GM21515 (cell line): ENCODE measurements around the gene CCDC60.

Source experiments
- ATAC-seq: cut with Tn5 transposase; IDR thresholded peaks from one replicate; pipeline ENCODE4 v1.9.1; 2021; ENCODE audit not compliant: unreplicated experiment

CCDC60 gene

DNA sequence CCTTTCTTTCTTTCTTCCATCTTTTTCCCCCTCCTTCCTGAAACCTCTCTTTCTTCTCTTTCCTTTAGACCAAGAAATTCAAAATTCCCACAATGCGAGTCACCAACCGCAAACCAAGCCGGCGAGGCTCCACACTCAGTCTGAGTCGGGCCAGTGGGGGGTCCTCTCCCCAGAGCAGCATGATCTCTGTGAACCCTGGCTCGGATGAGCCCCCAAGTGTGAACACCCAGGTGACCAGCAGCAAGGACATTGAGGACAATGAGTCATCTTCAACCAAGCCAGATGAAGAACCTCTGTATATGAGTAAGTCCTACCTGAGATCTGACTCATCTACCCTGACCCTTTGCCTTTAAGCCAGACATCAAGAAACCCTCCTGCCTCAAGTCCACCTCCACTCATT lies 170.5 kb downstream of the CCDC60 start:
- ATAC-seq: no peak

DNA sequence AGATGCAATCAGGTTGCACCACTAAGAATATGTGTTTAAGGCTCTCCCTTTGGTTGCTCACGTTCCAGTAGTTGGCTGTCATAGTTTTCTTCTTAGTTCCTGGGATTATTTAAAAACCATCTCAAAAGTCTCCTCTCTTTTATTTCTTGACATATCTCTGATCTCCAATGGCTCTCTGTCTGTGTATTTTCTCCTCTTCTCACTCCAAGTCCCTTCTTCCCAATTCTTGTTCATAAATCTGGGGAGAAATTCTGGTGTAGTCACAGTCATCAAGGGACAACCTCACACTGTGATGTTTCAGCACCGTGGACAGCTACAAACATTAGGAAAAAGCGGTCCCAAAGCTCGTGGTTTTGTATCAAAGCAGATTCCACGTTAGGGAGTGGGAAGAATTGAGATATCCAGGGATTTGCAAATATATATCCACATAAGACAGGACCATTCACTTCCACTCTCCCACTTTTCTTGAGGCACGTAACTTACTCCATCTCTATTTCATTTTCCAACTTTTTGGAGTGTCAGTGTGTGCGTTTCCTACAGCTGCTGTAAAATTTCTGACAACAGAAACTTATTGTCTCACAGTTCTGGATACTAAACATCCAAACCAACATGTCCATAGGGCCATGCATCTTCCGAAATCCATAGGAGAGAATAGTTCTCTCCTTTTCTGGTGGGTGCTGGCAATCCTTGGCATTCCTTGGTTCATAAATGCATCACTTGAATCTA lies 178.4 kb downstream of the CCDC60 start:
- no peak for ATAC-seq

DNA sequence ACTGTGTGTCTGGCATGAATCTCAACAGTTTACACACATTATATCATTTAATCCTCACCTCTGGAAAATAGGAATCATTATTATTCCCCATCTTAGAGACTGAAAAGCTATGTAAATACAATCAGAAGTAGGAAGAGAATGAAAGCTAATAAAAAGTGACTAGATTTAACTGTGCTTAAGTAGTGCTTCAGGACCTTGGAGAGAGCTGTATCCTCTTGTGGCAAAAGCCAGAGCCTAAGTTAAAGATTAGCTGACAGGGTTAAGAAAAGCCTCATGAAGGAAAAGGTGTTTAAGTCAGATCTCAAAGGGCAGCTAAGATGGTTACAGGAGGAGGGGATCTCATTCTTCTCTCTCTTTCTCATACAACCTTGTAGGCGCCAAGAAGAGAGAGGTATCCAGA lies 193.7 kb downstream of the CCDC60 start:
- no peak for ATAC-seq

DNA sequence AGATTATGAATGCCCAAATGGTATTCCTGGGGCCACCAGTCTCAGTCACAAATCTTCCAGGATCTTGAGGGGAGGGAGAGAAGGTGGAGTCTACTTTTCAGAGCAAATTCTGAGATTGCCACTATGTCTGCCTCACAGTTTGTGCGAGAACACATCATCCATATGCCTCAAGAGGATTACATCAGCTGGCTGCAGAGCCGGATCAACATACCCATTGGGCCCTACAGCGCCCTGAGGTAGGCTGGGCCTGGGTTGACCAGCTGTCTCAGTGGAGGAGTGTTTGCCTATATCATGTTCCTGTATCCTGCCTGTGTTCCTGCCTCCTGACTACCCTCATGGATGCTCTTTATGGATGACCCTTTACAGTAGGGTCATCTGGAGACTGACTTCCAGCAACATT lies 205.9 kb downstream of the CCDC60 start:
- ATAC-seq: no peak

DNA sequence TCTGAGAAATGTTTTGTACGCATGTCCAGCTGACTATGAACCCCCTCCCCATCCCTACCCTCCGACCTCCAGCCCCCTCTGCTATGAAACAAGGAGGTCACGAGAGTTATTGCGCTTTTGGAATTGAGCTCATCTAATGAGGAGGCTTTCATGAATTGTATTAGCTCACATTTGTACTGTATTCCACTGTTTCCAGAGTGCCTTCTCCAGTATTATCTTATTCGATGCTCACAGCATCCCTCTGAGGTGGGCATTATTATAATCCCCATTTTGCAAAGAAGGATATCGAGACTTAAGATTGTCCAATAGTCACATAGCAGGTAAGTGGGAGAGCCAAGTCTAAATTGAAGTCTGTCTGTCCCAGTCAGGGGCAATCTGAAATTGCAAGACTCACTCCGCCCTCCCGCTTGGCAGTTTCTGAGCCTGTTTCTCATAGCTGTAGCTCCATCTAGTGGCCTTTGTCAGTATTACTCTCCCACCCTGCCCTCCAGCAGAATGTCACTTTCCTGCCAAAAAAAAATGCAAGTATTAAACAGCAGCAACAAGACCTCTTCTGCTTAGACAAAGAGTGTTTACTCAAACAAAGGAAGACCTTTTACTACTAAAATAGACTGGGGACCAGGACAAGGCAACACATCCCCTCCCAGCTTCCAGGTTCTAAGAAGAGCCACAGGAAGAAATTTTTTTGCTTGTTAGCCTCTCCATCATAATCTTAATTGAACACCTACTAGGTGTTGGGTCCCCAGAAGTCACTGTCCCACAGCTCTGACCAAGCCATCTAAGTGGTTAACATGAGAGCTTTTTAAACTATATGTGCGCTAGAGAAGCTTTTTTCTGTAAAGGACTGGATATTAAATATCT lies 210.5 kb downstream of the CCDC60 start:
- no peak for ATAC-seq

DNA sequence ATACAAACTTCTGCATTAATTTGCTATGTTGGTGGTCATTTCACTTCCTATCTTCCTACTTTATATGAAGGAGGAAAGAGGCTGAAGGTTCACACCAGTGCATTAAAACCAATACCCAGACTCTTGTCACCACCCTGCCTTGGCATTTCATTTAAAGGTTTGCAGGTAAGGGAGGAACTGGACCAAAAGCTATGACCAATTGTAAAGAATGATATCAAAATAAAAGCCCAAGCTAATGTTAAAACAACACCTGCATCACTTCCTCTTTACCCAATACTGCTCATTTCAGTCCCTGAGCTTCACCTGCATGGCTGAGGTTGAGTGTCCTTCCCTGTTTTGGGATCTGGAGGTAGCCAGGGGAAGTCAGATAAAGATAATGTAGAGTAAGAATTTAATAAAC lies 211.8 kb downstream of the CCDC60 start:
- ATAC-seq: no peak

DNA sequence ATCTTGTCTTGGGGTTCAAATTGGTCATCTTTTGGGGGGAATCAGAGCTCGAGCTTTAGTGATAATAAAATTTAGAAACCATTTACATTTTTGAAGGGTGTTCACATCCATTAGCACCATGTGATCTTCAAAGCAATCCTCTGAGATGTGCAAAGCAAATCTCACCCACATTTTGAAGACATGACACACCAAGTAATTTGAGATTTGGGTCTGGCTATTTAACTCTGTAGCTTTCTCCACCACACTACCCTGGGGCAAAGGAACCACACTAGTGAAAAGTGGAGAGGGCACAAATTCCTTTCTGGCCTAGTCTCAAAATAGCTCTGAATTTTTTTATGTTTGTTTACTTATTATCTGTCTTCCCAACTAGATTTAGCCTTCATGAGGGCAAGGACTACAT lies 212.5 kb downstream of the CCDC60 start:
- ATAC-seq: no peak

DNA sequence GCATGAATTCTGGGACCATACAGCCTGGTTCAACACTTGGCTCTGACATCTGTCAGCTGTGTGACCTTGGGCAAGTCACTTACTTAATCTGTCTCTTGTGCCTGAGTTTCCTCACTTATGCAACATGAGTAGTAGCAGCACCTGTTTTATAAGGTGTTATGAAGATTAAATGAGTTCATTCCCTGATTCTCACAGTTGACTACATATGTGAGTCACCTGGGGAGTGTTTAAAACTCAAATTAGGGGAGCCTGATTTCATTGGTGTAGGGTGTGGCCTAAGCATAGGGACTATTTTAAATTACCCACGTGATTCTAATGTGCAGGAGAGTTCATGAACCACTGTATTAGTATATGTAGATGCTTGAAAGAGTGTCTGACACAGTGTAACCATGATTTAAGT lies 222.3 kb downstream of the CCDC60 start:
- no peak for ATAC-seq

DNA sequence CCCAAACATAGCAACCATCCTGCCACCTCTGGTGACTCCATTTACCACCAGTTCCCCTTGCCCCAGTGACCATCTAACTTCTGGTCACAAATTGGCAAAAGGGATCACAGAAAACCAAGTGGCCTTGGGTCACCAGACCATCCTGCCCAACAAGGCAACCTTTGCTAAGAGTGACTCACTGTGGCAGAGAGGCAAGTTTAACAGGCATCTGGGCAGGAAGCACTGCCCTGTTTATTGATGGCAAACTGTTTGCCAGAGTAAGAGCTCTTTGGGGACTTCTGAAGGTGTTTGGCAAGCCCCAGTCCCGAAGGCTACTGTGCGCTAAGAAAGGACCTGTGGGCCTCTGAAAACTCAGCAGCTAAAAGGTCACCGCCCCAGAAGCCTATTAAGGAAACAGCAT lies 230.9 kb downstream of the CCDC60 start:
- no peak for ATAC-seq

DNA sequence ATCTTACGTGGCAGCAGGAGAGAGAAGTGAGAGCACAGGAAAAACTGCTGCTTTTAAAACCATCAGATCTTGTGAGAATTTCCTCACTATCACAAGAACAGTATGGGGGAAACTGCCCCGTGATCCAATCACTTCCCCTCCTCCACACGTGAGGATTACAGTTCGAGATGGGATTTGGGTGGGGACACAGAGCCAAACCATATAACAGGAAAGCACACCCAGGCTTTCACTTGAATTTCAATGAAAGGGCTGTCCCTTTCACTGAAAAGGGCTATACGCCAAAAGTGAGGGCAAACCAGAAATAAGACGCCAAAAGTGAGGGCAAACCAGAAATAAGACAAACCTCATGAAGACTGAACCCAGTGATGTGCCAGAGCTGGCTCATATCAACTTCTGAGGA lies 236.2 kb downstream of the CCDC60 start:
- no peak for ATAC-seq

DNA sequence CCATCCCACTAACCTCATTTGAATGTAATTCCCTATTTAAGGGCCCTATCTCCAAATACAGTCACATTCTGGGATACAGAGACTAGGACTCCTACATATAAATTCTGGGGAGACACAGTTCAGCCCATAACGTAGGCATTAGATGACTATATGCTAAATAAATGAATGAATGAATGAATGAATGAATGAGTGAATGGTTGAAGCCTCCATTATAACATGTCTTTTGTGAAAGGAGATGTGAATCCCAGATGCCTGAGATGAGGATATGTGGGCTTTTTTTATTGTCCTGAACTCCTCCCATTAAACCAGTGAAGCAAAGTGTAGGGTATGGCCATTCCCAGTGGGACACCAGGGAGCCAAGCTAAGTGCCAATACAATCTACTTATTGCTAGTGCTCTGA lies 238.6 kb downstream of the CCDC60 start:
- no peak for ATAC-seq

DNA sequence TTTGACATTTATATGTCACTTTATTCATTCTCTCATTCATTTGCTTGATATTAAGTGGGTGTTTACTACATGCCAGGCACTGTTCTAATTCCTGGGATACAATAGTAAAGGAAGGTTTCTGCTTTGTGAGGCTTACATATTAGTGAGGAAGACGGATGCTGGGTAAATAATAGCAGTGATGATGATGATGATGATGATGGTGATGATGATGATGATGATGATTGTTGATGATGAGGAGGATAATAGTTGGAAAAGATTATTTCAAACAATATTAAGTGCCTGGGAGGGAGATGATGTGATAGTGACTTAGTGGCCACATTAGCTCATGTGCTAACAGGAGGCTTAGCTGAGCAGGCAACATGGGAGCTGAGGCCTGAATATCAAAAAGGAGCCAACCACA lies 239.7 kb downstream of the CCDC60 start:
- ATAC-seq: no peak

DNA sequence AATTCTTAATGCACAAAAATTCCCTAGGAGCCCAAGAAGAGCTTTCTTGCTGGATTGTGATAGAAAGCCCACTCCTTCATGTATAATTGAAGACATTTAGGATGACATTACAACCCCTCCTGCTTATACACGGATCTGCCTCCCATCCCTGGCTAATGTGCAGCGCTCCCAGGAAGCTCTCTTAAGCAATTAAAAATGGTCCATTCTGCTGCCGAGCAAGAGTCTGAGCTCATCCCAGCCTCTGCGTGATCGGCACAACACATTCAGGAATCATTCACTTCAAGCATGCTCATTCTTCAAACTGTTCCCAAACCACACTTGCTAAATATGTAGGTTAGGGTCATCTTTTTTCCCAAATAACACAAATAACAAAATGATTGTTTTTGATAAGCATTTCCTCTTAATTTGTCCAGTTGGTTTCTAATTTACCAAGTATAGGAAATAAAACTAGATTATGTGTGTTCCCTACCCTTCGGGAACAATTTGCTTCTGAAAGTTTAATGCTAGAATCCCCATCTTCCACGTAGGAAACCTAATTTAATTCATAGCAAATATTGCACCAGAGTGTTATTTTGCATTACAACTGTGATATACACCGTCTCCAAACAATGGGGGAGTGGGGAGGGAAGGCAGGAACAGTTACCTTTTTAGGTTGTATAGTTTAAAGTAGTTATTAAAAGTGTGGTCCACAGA lies 241.7 kb downstream of the CCDC60 start:
- no peak for ATAC-seq

DNA sequence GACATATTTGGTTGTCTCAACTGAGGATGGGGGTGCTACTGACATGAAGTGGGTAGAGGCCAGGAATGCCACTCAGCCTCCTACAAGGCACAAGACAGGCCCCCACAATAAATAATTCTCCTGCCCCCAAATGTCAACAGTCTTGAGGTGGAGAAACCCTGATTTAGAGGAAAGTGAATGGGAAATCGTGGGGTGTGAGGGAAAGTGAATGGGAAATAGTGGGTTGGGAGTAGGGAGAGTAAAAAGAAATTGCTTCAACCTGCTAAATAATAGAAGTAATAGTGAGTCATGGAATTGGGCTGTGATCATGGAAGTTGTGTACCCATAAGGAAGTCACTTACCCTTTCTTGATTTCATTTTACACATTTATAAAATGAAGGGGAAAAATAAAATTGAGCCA lies 242.4 kb downstream of the CCDC60 start:
- no peak for ATAC-seq

DNA sequence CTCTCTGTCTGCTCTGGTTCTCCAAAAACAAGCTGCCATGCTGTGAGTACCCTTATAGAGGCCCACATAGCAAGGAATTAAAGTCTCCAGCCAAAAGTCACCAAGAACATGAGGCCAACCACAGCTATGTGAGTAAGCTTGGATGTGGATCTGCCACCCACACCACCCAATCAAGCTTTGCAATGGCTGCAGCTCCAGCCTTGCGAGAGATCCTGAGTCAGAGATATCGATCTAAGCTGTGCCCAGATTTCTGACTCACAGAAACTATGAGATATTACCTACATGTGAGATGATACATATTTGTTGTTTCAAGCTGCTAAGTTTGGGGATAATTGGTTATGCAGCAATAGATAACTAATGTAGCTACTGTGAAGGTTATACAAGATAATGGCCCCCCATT lies 243.6 kb downstream of the CCDC60 start:
- no peak for ATAC-seq

DNA sequence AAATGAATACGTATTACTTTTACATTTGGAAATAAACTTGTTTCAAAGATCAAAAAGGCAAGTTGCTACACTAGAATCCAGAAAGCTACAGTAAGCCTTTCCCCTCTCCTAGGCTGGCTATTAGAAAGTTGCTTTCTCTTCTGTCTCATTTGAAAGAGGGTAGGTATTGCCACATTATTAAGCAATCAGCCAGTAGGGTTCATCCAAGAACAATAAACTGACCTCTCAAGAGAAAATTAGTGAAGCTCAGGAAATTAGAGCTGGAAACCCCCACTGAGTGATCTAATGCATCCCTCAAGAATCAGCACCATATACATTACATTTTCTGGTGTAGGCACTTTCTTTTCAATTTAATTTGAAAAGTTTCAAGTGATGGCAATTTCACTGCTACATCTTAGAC lies 254.6 kb downstream of the CCDC60 start:
- no peak for ATAC-seq

DNA sequence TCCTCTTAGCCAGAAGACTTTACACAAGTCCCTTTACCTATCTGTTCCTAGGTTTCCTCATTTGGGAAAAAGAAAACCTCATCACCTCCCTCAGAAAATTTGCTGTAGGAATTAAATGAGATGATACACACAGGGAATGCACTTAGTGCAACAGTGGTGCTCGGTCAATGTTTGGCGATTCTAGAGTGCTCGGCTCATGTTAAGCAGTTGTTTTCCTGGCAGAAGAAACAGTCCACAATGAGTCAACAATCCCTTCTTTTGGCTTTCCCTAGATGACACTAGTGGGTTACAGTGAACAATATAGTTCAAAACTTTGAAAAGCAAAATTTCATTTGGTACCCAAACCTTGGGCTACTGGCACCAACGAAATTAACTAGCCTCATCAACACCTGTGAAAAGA lies 255.1 kb downstream of the CCDC60 start:
- no peak for ATAC-seq
